ENCODE results near the gene TLE4.

GRCh38 chr9:79569814-79570447, 1.8 kb upstream of the TLE4 start:
- TF ChIP-seq CTCF (conservative IDR thresholded peaks at IDR 0.05; ENCODE audit: low read depth, low read length), result no peak
- TF ChIP-seq USF2 (IDR thresholded peaks at IDR 0.05; ENCODE audit: low read depth, low read length), result no peak
- TF ChIP-seq POLR2A (IDR thresholded peaks at IDR 0.05; ENCODE audit: low read depth, low read length), result no peak
- TF ChIP-seq CEBPB (IDR thresholded peaks at IDR 0.05; ENCODE audit: low read depth, low read length), result no peak
- no peak for TF ChIP-seq RAD21 (IDR thresholded peaks at IDR 0.05; ENCODE audit: low read length)
- TF ChIP-seq FOS (IDR thresholded peaks at IDR 0.05; ENCODE audit: low read depth, low read length), result no peak
- TF ChIP-seq RFX5 (IDR thresholded peaks at IDR 0.05; ENCODE audit: low read depth, low read length), result no peak
- no peak for TF ChIP-seq ELK1 (IDR thresholded peaks at IDR 0.05; ENCODE audit: borderline replicate concordance, low read depth, low read length)
- no peak for TF ChIP-seq SMC3 (IDR thresholded peaks at IDR 0.05; ENCODE audit: low read depth, low read length)
- TF ChIP-seq MAFK (IDR thresholded peaks at IDR 0.05; ENCODE audit: low read depth, low read length), result no peak

Measured in IMR-90 (cell line).